Mononuclear cell (primary cell): ENCODE measurements around the gene U2AF1L4. TPM values are rescaled to one million over a fixed set of nuclear protein-coding genes. Genes with fewer than 3 reads are reported as not detected.

ENCODE experiments used
- H3K27me3 ChIP-seq: 2 replicates; pipeline ENCODE4 v1.6.0; 2011; ENCODE audit warnings: low read length, control low read depth; ENCODE audit not compliant: insufficient read depth
- H3K4me1 ChIP-seq: 2 replicates; pipeline ENCODE4 v1.5.1; 2011; ENCODE audit warnings: mild to moderate bottlenecking, low read length, control low read depth; ENCODE audit not compliant: insufficient read depth
- H3K4me3 ChIP-seq: 2 replicates; pipeline ENCODE4 v1.5.1; 2011; ENCODE audit warnings: mild to moderate bottlenecking, low read length, moderate library complexity
- H3K9me3 ChIP-seq: 2 replicates; pipeline ENCODE4 v1.5.1; 2011; ENCODE audit warnings: low read depth, mild to moderate bottlenecking, control low read depth, low read length
- total RNA-seq: library from RNA; depleted of rRNA; stranded (reverse); fragments of >200 nt; gene quantifications from one replicate; pipeline ENCODE4 v1.2.3, GENCODE V29; 2012

Gene U2AF1L4
- 18.4 TPM for total RNA-seq

GRCh38 chr19:35745328-35746086, at the start of gene U2AF1L4, which contains the start of gene PSENEN:
TSS of gene U2AF1L4 (minus strand) at chr19:35745418. CDS start at chr19:35745391, 27 bp downstream.
TSS of gene PSENEN (plus strand) at chr19:35745651. CDS start at chr19:35745931, 280 bp downstream.
- peak within 1 kb of the TSS; percentile 86 for H3K4me3 ChIP-seq
- H3K9me3 ChIP-seq = no peaks in the 10 kb centered on the region
- H3K4me1 ChIP-seq = peaks cover 66% of the 10 kb centered on the region
- no peaks in the 10 kb centered on the region for H3K27me3 ChIP-seq

GRCh38 chr19:35793381-35794165, 48.4 kb upstream of the U2AF1L4 start:
- Histone ChIP-seq H3K27me3 (peaks cover 6% of the 10 kb centered on the region), H3K9me3 (no peaks in the 10 kb centered on the region), H3K4me3 (no peak overlapping the region), H3K4me1 (no peaks in the 10 kb centered on the region)

- H3K27me3 ChIP-seq = peaks cover 6% of the 10 kb centered on the region
- H3K4me1 ChIP-seq = no peaks in the 10 kb centered on the region
- no peak overlapping the region for H3K4me3 ChIP-seq
- no peaks in the 10 kb centered on the region for H3K9me3 ChIP-seq
These were observed 47.7 kb upstream of the U2AF1L4 start for GRCh38 chr19:35792888-35793287.

- Histone ChIP-seq H3K4me1 (no peaks in the 10 kb centered on the region), H3K4me3 (no peak overlapping the region), H3K27me3 (peaks cover 6% of the 10 kb centered on the region), H3K9me3 (no peaks in the 10 kb centered on the region)
These were observed 47.1 kb upstream of the U2AF1L4 start for GRCh38 chr19:35792312-35792711.

- Histone ChIP-seq H3K4me1 (no peaks in the 10 kb centered on the region), H3K27me3 (peaks cover 5% of the 10 kb centered on the region), H3K9me3 (no peaks in the 10 kb centered on the region), H3K4me3 (no peak overlapping the region)
These were observed 46.6 kb upstream of the U2AF1L4 start for GRCh38 chr19:35791814-35792279.

GRCh38 chr19:35790981-35791813, 46.0 kb upstream of the U2AF1L4 start:
- H3K9me3 ChIP-seq = no peaks in the 10 kb centered on the region
- H3K27me3 ChIP-seq = no peaks in the 10 kb centered on the region
- no peaks in the 10 kb centered on the region for H3K4me1 ChIP-seq
- H3K4me3 ChIP-seq = no peak overlapping the region

- H3K9me3 ChIP-seq = no peaks in the 10 kb centered on the region
- H3K4me3 ChIP-seq = no peak overlapping the region
- no peaks in the 10 kb centered on the region for H3K4me1 ChIP-seq
- no peaks in the 10 kb centered on the region for H3K27me3 ChIP-seq
These were observed 45.0 kb upstream of the U2AF1L4 start for GRCh38 chr19:35789978-35790944.

- H3K9me3 ChIP-seq = no peaks in the 10 kb centered on the region
- no peak overlapping the region for H3K4me3 ChIP-seq
- no peaks in the 10 kb centered on the region for H3K27me3 ChIP-seq
- H3K4me1 ChIP-seq = no peaks in the 10 kb centered on the region
These were observed 44.2 kb upstream of the U2AF1L4 start for GRCh38 chr19:35789195-35789977.

- Histone ChIP-seq H3K4me3 (no peak overlapping the region), H3K27me3 (no peaks in the 10 kb centered on the region), H3K4me1 (no peaks in the 10 kb centered on the region), H3K9me3 (no peaks in the 10 kb centered on the region)
These were observed 43.2 kb upstream of the U2AF1L4 start for GRCh38 chr19:35788205-35788960.

- Histone ChIP-seq H3K27me3 (no peaks in the 10 kb centered on the region), H3K4me3 (no peak overlapping the region), H3K9me3 (no peaks in the 10 kb centered on the region), H3K4me1 (no peaks in the 10 kb centered on the region)
These were observed 42.1 kb upstream of the U2AF1L4 start for GRCh38 chr19:35787227-35787799.

- H3K4me1 ChIP-seq = no peaks in the 10 kb centered on the region
- no peaks in the 10 kb centered on the region for H3K27me3 ChIP-seq
- H3K9me3 ChIP-seq = no peaks in the 10 kb centered on the region
- no peak overlapping the region for H3K4me3 ChIP-seq
These were observed 41.3 kb upstream of the U2AF1L4 start for GRCh38 chr19:35786299-35787160.

- H3K4me1 ChIP-seq = no peaks in the 10 kb centered on the region
These were observed 40.1 kb upstream of the U2AF1L4 start for GRCh38 chr19:35785339-35785627.

More at GRCh38 chr19:35785339-35785627, 40.1 kb upstream of the U2AF1L4 start:
- no peak overlapping the region for H3K4me3 ChIP-seq
- no peaks in the 10 kb centered on the region for H3K27me3 ChIP-seq
- no peaks in the 10 kb centered on the region for H3K9me3 ChIP-seq
